RCC 7860 (cell line): ENCODE results near the gene ANKRD39.

Experiments used
- DNase-seq: peaks from one replicate; pipeline ENCODE4 v3.0.0-alpha.2; 2015; ENCODE audit warnings: low spot score
- FAIRE-seq: peaks from 2 replicates; lab custom pipeline; 2012; peaks lifted over from hg19 to GRCh38; lab: Jason Lieb, UNC

Gene ANKRD39

DNA sequence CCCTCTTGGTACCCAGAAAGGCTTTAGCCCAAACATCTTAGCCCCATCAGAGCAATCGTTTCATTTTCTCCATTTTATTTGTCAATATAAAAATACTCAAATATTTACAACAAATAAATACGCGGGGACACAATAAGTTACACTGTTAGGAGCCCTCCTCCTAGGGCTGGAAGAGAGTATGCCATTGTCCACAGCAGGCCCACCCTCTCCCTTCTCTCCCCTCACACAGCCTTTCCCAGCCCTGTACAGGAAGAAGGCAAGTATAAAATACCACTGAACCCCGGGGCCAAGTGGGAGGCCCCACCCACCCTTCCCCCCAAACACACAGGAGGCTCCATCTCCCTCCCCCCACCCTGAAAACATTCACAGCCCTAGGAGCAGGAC is 1.9 kb upstream of the ANKRD39 start:
- FAIRE-seq (no peak), DNase-seq (no peak)

DNA sequence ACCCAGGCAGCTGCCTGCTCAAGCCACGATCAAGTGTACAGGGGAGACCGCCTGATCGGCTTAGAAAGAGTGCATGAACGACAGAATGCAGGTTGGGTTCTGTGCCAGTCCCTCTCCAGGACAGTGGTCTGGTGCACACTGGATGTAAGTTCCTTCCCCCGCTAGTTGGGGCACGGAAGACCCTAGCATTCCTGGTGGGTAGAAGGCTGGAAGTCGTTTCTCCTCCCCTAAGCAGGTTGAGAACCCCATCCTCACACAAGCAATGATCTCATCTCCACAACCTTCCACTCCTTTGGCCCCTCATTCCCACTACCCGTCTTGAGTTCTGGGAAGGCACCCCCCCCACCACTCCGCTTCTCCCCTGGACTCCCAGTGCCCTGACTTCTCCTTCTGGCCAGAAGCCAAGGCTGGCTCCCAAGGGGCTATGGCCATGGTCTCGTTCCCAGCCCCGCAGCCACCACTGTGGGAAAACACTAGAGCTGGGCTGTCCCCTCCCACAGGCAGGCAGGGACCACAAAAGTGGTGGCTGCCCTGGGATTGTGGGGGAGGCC is 1.4 kb upstream of the ANKRD39 start:
- FAIRE-seq (no peak), DNase-seq (no peak)

DNA sequence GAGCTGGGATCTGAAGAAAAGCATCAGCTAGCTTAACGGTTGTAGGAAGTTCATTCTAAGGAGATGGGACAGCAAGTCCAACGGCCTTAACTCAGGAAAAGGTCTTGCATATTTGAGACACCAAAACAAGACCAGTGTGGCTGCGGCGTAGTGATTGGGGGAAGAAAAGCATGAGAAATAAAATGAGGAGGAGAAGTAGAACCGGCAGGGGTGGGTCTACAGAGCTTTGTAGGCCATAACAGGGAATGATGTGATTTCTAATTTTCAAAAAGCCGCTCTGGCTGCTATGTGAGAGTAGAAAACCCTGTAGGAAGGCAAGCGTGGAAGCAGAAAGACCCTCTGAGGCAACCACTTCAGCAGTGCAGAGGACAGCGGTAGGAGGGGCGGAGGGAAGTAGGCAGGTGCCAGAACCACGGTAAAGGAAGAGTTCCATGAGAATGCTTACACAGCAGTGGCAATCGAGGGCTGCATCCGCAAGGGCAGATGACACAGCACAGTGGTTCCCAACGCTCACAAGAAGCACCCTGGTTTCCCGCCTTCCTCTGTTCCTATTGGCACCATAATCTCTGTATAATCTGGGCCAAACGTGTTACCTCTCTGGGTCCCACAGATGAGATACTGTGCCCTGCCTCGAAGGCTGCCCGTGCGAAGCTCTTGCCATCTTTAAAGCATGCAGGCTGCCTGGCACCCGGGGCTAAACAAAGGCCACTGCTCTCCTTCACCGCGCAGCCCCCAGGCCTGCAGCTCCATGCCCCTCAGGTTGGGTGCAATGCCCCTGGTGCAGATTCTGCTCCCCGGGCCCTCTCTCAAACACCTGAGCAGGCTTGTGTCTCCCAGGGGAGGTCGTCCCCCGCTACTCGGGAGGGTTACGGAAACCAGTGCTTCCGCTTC is 795 bp downstream of the ANKRD39 start:
- FAIRE-seq (no peak), DNase-seq (peak; percentile 39)

DNA sequence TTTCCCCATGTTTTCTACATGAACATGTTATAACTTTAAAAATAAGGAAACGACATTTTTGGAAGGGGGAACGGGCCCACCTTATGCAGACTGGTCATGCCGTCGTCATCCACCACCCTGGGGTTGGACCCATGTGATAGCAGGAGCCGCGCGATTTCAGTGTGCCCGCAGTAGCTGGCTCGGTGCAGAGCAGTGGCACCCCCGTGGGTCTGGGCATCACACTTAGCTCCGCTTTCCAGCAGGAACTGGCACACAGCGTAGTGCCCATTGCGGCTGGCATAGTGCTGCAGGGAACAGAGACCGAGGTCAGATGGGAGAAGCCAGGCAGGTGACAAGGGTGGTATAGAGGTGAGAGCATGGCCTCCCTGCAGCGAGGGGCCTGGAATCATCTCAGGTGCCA is 4.5 kb downstream of the ANKRD39 start:
- DNase-seq, result no peak
- no peak for FAIRE-seq

DNA sequence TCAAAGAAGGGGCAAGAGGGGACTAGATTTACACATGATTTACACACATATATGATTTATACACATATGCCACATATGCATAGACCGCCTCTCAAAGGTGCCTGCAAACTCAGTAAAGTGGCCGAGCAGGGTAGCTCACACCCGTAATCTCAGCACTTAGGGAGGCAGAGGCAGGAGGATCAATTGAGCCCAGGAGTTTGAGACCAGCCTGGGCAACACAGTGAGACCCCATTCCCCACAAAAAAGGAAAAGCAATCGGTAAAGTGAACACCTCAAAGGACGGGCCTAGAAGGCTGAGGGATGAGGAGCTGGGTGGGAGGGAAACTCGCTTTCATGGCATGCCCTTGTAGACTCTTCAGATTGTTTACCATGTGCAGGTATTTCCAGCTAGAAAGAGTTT is 5.1 kb downstream of the ANKRD39 start:
- no peak for FAIRE-seq
- no peak for DNase-seq

DNA sequence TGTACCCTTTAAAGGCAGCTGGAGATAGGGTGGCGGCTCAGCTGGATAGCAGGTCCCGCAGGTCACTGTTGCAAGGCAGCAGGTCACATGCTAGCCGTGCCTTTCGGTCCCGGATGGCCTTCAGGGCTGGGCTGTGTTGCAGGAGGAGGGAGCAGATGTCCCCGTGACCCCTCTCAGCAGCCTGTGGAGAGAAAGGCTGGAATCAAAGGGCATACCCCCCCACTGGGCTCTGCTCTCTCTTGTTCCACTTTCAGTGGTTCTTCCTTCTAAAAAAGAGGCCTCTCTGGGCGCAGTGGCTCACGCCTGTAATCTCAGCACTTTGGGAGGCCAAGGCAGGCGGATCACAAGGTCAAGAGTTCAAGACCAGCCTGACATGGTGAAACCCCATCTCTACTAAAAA is 9.6 kb downstream of the ANKRD39 start:
- FAIRE-seq (no peak), DNase-seq (no peak)

DNA sequence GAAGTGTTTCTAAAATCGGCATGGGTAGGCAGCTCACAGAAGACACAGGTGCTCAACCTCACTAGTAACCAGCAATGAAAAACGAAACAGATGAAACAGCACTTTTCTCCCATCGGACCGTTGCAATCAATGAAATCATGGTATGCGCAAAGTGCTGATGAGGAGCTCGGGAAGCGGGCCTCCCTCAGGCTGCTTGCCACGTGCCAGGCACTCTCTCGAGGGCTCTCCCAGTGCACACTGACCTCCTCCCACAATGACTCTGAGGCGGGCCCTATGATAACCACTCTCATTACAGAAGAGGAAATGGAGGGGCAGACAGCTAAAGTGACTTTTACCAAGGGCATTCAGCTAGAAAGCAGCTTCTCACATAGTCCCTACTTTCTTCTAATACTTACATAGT is 10.2 kb downstream of the ANKRD39 start:
- FAIRE-seq (no peak), DNase-seq (no peak)

DNA sequence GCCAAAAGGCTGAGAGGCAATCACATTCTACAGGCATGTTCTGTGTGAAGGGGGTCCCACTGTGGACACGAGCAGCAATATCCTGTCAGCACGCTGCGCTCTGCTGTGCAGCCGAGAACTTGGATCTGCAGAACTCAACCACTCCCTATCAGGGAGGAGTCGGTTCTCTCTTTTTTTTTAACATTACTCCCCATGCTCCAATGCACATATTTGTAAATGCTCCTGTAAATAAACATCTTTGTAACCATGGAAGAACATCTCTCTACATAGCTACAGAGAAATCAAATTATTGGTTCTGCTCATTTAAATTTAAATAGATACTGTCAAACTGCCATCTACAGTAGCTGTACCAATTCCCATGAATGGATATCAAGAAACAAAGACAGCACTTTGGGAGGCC is 11.0 kb downstream of the ANKRD39 start:
- FAIRE-seq, result no peak
- DNase-seq, result no peak

DNA sequence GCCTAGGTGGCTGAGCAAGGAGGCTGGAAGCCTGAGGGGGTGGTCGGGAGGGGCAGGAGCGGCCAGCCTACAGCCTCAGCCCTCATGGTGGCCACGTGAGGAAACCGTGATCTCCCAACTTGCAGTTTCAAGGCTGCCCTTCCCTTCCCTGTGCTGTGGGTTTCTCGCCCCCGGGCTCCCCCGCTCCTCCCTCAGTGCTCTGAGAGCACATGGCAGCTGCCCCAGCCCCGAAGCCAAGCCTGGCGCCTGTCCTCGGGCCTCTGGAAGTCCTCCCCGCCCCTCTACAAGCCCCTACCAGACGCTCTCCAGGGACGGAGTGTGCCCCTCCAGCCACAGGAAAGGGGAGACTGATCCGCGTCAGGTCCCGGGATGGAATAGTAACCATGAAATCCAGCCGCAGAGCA is 13.4 kb downstream of the ANKRD39 start:
- FAIRE-seq, result no peak
- no peak for DNase-seq

DNA sequence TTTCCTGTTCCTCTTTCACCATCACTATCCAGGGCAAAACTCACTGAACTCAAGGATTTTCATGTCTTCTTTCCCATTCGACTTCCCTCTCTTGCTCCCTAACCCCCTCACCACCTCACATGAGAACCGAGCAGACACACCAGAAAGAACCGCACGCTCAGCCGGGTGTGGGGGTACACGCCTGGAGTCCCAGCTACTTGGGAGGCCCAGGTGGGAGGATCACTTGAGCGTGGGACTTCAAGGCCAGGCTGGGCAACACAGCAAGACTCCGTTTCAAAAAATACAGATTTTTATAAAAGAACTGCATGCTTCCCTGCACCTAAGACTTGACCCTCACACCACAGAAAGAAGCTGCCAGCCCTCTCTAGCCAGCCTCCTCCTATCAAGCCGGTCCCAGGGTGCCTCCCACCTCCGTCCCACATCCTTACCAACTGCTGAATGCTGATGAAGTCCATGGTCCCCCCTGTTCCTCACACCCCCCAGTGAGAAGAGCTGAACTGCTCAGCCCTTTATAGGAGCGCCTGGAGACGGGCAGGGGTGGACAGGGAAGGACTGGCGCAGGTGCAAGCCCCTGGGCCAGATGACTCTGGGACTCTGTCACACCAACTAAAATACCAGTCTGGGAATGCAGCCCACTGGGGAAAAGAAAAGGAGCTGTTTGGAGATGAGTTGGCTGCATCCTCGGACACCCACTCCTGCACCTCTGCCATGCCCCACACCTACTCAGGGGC is 14.1 kb downstream of the ANKRD39 start, which contains the start of gene ANKRD23:
TSS of gene ANKRD23 (minus strand) at position 484 of the 731 bp plus-strand sequence. CDS start at position 455, 29 bp downstream.
- DNase-seq (no peak), FAIRE-seq (no peak)

DNA sequence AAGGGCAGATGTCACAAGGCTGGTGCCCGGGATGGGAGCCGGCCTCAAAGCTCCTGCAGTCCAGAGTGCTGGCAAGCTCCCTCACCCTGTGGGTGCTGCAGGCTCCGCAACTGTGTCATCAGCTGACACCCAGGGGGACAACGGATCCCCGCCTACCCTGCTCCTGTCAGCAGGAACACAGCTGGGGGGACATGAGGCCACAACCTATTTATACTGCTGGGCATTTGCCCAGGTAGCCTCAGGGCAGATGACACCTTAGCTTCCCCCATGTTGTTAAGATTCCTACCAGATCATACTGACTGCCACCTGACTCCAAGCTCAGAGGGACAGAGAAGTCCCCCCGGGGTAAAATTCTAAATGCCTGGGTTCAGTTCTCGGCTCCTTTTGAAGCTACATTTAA is 15.2 kb downstream of the ANKRD39 start:
- no peak for FAIRE-seq
- DNase-seq, result no peak

DNA sequence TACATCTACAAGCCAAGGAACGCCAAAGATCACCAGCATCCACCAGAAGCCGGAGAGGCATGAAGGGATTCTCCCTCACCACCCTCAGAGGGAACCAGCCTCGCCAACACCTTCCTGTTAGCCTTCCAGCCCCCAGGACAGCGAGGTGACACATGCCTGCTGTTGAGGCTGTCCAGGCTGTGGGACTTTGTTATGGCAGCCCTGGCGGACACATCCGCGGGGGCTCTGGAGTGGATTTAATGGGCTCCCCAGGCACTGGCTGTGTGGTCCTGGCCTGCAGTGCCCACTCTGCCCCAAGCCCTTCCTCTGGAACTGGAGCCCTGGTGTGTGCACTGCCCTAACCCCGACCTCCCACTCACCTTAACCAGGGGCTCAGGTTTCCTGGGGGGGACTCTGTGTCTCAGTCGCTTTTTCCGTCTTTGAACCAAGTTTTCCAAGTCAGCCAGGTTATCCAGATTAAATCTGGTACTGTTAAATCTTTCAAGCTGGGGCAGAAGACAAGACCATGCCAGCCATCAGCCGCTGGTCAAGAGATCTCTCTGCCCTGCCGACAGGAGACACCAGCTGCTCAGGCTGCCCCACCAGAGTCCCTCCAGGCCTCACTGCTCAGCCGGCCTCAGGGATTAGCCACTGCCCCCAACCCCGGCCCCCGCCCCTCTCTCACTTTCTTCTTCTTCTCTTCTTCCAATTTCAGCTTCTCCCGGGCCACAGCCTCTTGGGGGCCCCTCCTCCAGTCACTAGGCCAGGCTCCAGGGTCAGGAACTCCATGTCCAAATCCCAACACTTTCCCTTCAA is 15.9 kb downstream of the ANKRD39 start:
- DNase-seq (no peak), FAIRE-seq (no peak)

DNA sequence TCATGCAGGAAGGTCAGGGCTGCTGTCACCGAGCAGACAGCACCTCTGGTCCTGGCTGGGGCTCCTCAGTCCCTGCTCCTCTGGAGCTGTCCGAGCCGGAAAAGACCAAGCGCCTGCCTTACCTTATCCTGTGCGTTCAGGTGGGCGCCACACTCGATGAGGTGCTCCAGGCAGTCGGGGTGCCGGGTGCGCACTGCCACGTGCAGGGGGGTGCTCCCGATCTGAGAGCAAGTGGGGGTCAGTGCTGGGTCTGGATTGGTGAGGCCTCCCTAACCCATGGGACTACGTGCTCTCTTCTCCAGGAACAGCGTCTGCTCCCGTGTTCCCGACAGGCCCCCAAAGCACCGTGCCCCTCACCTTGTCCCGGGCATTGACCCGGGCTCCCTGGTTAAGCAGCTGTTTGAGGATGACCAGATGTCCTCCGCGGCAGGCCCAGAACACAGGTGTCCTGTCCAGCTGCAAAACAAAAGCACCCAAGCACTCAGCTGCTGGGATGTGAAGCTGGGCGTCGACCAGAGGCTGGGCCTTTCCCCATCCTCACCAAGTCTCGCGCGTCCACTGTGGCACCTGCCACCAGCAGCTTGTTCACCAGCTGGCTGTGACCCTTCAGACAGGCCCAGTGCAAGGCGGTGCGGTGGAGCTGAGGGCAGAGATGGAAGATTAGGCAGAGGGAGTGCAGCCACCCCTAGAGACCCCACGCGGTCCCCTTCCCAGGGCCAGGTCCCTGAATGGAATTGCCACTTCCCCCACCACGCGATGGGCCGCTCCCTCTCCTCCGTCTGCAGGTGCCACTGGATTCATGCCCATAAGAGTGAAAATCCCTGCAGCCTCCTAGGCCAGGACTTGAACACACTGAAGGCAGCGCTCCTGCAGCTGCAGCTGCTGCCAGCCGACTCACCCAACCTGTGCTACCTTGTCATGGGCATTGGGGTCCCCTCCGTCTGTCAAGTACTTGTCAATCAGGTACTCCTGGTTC is 17.7 kb downstream of the ANKRD39 start:
- no peak for DNase-seq
- no peak for FAIRE-seq

DNA sequence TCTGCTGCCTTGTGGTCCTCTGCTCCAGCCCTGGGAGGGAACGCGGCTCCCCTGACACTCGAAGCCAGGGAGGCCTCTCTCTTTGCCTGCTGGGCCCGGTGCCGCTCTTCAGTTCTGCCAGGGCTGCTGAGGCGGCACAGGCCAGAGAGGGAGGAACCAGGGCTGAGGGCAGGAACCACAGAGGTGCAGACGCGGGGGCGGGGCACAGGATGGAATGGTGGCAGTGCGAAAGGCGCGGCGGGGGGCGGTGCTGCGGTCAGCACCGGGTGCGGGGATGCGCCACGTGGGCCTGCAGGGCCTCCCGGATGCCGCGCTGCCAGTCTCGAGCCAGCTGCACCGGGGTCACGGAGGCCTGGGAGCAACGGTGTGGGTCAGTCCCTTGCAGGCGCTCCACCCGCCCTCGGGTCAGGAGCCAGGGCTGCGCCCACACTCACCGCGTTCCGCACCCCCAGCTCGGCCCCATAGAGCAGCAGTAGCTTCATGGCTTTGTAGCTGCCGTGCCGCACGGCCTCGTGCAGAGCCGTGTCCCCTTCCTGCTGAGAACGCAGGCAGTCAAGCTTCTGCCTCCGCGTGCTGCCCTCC is 18.4 kb downstream of the ANKRD39 start:
- no peak for DNase-seq
- FAIRE-seq, result no peak

DNA sequence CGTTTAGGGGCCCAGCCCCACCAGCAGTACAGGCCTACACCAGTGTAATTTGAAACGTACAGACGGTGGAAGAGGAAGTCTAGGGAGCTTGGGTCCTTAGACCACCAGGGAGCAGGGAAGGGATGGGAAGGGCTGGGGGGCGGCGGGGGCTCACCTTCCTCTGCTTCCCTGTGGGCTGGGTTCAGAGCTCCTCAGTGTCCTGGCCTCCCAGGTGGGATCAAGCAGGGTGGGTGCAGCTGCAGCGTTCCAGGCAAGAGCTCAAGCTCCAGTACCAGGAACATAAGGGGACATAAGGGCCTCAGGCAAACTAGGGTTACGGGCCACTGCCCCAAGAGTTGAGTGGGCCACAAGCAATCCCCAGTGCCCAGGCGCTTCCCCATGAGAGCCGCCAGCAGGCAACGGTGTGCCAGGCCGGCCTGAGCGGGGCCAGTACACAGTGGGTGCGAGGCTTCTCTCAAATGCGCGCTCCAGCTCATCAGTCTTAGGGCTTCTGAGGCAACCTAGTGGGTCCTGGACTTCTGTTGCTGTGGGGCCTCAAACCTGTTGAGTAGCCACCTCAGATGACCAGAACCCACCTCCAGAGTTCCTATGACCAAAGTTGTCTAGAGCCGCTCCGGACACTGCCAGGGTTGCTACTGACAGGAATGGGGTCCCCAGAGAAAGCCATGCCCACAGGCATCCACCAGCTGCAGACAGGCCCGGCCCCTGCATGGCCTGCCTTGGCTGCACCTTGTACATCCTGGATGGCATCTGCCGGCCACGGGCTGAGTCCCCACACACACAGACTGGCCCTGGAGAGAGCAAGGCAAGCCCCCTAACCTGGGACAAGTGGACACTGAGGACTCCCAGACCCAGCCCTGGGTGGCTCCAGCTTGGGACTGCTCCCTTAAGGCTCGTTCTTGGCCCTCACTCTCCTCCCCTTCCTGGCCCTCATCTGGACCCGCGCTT is 19.2 kb downstream of the ANKRD39 start:
- DNase-seq, result no peak
- no peak for FAIRE-seq

DNA sequence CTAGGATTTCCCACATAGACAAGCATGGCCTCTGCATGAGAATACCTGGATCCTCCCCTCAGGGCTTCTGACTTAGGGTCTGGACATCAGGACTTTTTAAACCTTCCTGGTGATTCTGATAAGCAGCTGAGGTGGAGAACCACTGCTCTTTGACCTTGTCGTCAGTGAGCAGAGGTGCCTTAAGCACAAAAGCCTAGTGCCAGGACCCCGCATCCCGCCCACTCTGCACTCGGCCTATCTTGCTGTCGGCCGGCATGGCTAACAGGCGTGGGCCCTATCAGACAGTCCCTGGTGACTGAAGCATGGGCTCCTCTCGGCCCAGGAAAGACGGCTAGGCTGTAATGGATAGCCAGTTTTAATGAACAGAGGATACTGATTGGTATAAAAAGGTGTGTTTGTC is 20.2 kb downstream of the ANKRD39 start:
- no peak for DNase-seq
- no peak for FAIRE-seq

DNA sequence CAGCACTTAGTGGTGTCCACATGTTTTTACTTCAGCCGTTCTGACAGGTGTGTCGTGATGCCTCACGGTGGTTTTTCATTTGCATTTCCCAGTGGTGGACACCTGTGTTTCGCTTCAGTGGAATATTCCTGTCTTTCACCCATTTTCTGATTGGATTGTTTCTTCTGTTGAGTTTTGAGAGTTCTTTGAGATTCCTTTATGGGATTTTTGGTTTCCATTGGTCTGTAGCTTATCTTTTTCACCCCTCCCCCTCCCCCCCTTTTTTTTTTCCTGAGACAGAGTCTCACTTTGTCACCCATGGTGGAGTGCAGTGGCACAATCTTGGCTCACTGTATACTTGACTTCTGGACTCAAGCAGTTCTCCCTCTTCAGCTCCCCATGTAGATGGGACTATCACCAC is 22.0 kb downstream of the ANKRD39 start:
- no peak for DNase-seq
- FAIRE-seq, result no peak

DNA sequence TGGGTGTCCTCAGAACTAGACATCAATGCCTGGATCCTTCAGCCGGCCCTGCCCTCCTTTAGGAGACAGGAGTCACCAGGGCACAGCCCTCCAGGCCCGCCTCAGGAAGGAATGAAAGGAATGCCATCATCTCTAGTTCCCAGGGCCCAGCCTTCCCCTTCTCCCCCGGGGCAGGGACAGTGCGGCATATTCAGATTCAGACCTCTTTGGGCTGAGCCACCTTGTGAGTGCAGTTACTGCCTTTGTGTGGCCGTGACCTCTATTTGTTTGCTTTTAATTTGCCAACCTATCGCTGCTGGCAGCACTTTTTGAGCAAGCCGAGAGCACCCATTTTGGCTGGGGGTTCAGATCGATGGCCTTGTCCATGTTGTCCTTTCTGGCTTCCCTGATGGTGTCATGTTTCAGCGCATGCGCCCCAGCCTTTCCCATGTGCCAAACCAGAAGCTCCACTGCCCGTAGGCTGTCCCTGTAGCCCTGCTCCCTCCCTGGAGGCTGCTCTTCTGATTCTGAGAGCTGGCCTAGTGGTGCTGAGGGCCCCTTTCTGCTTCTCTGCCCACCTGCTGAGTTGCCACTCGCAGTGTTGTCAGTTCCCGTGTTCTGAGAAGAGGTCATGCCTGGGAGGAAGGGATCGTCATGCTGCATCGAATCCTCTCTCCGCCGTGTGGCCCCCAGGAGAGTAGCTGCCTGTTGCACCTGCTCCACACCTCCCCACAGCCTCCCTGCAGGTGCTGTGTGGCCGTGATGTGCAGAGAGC is 24.9 kb downstream of the ANKRD39 start:
- no peak for DNase-seq
- no peak for FAIRE-seq
